Stimulated activated CD4-positive, alpha-beta T cell treated with anti-CD3 and anti-CD28 coated beads, Interleukin-12 subunit alpha, Interleukin-12 subunit beta, amount 100 ng/mL, for 4 hours (primary cell): ENCODE data around the gene NKAIN4.
"Not testable (repeated sequence)": the region's sequence is repeated elsewhere in the genome, so short reads cannot be mapped to it uniquely, and the experiment has no call there.

Experiments
- DNase-seq: peaks from one replicate; pipeline ENCODE4 v3.0.0-alpha.2; 2020

The NKAIN4 gene

DNA sequence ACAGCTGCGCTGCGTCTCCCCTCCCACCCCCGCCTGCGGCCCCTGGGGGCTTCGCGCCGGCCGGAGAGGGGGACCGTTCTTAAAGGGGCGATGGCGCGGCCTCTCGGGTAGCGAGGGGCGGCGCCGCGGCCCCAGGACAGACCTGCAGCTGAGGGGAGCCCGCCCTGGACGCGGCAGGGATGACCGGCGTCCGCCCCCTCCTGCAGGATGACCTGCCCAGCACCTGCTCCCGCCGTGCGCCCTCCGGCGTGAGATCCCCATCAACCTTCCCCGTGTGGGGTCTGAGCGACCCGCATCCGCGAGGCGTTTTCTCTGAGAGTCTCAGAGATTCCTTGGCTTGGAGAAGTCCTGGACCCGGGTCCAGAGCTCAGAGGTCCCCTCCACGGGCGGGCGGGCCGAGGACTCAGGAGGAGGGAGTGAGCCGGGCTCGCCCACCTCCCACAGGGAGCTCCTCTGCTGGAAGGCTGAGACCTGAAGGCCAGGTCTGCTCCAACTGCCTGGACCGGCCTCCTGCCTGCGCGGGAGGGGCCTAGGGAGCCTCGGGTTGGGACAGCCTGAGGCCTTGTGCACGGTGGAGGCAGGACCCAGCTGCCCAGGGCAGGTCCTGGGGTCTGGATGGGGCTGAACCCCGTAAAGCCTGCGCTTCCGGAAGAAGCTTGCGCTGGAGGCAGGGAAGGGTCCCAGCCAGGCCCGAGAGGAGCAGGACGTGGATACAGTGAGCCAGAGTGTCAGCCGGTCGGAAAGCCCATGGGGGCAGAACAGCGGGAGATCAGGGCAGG is 532 bp upstream of the NKAIN4 start:
- DNase-seq, result no peak

DNA sequence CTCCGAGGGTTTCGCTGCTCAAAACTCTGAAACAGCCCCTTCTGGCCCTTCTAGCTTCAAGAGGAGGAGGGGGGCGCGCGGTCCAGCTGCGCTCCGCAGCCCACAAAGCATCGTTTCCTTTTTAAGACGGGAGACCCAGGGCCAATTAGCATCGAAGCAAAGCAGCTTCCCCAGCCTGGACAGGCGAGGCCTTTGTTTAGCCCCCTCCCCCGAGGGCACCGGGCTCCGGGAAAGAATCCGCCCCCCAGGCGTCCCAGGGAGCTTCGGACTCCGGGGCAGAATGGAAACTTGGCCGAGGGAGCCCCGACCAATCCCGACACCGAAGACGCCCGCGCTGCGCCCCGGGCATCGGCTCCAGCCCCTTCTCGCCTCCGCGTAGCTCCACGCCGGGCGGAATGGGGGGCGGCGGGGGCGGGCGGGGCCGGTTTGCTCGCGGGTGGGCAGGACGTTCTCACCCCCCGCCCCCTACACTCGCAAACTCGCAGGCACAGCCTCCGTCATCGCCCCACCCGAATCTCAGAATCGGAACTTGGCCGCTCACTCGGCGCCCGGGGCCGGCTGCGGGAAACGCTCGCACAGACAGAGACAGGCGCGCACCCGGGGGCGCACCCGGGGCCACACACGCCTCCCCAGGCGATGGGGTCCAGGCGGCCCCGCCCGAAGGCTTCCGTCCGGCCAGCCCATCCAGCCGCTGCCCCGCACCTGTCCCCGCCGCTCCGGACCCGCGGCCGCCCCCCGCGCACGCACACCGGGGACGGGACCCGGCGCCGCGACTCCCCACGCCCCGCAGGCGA is 628 bp downstream of the NKAIN4 start:
- no peak for DNase-seq

DNA sequence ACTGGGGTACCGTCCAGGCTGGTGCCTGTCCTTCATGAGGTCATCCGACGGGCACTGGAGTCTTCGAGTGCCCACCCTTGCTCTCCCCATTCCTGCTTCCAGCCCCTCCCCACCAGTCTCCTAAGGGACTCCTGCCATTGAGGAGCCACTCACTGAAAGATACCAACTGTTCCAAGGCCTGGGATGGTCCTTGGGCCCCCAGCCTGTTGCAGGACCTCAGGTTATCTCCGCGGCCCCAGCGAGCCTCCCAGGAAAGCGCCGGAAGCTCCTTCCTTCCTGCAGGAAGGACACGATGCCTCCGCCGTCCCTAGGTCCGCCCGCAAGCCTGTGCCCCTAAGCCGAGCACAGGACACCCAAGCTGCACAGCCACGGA is 1.2 kb downstream of the NKAIN4 start:
- no peak for DNase-seq

DNA sequence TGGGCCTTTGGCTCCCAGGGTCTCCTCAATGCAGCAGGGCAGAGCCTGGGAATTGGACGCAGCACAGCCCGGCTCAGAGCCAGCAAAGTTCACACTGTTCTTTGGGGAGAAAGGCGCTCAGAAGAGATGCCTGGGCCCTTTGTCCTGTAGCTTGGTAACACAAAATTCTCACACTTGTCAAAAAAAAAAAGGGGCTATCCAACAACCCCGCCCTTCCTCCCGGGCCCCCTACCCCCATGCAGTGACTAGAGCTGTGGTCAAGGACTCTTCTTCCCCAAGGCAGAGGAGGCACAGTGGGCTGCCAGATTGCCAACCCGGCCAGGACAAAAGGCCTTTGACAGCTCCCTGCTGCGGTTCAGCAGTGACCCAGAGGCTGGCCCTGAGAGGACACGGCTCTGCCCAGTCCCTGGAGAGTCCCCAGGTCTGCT is 2.0 kb downstream of the NKAIN4 start:
- no peak for DNase-seq

DNA sequence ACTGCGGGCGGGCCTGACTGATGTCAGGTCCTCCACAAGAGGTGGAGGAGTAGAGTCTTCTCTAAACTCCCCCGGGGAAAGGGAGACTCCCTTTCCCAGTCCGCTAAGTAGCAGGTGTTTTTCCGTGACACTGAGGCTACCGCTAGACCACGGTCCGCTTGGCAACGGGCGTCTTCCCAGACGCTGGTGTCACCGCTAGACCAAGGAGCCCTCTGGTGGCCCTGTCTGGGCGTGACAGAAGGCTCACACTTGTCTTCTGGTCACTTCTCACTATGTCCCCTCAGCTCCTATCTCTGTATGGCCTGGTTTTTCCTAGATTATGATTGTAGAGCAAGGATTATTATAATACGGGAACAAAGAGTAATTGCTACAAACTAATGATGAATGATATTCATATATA is 2.9 kb downstream of the NKAIN4 start:
- DNase-seq, result not testable (repeated sequence)

DNA sequence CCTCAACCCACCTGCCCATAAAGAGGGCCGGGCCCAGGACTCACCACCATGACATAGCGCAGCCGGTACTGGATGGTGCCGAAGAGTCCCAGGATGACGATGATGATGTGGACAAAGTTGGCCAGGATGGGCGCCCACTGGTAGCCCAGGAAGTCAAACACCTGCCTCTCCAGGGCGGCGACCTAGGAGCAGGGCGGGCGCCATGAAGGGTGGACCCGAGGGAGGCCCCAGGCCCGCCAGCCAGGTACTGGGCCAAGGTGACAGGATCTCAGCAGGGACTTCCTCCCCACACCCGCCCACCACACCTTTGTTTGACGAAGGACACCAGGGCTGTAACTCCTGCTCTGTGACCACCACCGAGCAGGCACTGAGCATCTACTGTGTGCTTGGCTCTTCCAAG is 4.4 kb downstream of the NKAIN4 start:
- no peak for DNase-seq

DNA sequence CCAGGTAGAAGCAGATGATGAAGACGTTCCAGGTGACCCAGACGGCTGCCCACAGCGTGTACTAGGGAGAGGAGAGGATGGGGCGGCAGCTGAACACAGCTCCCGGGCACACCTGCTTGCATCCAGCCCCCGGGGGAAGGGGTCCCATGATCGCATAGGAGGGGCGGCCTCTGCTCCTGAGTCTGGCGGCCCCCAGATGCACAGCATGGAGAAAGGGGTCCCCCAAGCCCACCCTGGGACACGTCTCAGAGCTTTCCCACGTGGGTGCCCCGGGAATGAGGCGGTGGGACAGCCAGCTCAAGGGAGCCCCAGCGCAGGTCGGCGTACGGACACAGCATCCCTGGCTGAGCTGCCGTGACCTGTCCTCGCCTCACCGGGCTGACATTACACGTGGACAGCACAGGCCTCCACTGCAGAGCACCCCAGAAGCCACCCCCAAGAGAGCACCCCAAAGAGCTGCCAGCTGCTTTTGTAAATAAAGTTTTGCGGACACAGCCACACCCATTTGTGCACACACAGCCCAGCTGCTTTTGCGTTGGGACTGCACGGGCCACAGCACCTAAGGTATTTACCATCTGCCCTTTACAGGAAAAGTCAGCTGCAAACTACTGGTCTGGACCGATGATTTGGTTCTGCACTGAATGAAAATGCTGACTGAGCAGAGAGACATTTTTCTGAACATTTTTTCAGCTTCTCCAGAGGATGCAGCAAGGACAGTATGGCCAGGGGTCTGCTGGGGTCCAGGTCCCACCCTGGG is 5.2 kb downstream of the NKAIN4 start:
- no peak for DNase-seq

DNA sequence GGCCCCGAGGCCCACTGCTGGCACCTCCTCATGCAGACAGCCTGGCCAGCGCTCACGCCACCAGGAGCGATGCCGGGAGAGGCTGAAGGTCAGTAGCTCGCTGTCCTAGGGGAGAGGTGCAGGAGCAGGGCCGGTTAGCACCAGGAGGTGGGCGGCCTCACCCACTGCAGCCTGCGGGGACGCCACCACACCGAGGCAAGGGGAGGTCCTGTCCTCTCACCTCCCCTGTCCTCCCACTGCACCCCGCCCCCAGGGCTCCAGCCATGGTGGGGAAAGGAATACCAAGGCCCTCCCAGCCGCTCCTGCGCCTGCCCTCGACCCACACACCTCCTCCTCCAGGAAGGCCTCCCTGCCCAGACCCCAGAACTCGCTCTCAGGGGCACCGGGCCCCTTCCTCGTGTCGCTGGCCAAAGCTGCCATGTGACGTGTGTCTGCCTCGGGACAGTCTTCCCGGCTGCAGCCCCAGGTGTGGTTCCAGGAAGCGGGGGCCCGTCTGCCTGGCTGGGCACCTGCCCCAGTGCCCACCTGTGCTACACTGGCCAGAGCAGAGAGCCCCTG is 6.5 kb downstream of the NKAIN4 start:
- no peak for DNase-seq

DNA sequence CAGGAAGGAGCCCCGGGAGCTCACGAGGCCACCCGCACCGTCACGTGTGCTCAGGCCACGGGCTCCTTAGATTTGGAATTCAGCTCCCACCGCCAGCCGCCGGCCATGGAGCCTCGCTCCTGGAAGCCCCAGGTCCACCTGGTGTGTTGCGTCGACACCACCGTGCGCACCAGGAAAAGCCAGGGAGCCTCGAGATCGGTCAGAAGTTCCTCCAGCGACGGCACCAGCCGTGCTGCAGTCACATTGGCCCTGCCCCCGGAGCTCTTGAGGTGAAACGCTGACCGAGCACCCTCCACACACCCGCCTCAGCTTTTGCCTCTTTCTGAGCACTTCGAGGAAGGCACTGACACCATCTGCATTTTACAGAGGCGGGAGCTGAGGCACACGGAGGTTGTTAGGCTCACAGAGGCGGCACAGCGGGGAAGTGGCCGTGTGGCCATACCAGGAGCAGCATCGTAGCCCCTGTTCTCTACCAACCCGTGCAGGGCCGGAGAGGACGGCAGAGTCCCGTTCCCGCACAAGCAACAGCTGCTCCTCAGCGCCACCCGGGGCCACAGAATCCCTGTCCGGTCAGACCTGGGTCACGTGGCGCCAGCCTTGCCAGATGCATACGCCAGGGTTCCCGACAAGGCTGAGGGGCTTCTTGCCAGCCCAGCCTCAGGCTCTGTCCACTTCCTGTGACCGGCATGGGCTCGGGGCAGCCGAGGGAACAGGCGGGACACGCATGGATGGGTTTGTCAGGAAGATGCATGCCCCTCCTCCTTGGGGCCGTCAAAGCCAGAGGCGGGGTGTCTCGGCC is 7.6 kb downstream of the NKAIN4 start:
- no peak for DNase-seq

DNA sequence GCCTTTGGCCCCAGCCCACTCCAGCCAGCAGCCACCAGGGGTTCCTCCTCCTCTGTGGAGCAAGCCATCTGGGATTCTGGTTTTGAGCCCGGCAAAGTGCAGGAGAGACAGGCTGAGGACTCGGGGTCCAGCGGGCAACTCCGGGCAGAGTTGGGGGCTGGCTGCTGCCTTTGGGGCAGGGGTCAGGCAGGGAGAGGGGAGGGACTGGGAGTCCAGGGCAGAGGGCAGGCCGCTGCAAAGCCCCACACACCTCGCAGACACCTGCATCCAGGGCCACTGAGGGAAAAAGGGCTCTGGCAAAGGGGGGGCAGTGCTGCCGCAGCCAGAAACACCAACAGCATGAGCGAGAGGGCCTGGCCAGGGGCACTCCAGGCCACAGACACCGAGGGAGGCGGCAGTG is 9.8 kb downstream of the NKAIN4 start:
- DNase-seq, result no peak

DNA sequence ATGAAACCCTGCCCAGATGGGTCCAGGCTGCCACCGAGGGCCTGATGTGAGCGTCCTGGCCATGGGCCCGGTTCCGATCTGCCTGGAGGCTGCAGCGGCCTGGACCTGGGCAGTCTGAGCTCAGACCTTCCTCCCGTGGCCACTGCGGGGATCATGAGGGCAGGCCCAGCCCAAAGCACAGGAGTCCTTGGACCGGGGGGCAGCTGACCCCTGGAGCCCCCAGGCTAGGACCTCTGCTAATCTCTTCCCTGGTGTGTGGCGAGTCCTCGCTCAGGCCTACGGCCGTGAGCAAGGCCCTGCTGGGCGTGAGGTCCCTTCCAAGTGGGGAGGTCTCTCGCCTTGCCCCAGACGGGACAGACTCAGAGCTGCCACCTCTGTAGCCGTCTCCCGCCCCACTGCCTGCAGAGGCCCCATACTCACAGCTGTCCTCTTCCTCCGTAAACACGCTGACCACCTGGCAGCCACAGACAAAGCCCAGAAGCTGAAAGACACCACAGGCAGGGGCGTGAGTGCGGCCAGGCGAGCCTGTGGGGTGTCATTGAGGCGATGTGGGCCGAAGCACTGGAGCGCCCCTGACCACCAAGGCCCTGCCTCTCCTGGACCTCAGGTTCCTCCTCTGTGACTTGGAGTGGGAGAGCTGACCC is 10.5 kb downstream of the NKAIN4 start:
- DNase-seq, result no peak

DNA sequence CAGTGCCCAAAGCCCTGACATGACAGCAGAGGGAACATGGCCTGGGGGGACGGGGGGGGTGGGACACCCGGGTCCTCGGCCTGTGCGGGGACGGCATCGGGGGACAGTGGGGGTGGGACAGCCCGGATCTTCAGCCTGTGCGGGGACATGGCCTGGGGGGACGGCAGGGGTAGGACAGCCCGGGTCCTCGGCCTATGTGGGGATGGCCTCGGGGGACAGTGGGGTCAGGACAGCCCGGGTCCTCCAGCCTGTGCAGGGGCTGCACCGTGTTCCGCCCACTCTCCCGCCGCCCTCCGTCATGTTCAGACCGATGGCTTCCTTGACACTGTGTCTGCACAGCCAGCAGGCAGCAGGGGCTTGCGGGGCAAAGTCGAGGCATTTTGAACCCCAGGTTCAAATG is 11.5 kb downstream of the NKAIN4 start:
- DNase-seq, result no peak

DNA sequence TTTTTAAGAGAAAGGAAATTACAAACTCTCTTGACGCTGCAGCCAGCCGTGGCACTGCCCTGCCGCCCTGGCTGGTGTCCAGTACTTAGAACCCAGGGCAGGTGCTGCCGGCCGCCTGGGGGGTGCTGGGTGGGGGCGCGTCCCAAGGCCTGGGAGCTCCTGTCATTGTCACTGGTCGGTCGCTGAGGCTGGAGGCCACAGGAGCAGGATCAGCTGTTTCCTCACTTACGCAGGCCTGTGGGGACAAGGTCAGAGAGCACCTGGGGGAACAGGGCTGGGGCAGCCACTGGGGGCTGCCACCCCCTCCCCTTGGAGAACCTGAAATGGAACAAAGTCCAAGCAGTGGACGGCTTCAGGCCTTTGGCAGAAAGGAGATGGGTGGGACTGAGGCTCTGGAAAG is 13.0 kb downstream of the NKAIN4 start:
- DNase-seq, result no peak

DNA sequence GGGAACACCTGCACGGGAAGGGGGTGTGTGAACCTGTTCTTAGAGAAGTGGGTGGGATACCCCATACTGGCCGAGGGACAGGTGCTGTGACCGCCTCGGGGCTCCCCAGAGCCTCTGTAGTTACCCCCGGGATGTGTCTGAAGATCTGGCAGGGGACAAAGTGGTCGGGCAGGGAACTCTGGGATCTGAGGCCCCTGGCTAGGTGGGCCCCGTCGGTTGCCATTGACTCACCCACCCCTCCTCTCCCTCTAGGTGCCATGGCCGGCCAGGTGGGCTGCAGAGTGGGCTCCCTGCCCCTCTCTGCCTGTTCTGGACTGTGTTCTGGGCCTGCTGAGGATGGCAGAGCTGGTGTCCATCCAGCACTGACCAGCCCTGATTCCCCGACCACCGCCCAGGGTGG is 14.3 kb downstream of the NKAIN4 start:
- no peak for DNase-seq

DNA sequence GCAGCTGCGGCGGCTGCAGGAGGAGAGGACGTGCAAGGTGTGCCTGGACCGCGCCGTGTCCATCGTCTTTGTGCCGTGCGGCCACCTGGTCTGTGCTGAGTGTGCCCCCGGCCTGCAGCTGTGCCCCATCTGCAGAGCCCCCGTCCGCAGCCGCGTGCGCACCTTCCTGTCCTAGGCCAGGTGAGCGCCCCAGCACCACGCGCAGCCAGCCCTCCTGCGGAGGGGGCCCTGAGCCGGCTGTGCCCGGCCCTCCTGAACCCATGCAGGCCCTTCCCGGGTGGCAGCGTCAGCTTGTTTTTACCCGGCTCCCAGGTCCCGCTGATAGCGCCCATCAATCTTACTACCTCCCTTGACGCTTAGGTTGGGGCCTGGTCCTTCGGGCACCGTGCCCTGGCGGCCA is 14.8 kb downstream of the NKAIN4 start:
- no peak for DNase-seq

DNA sequence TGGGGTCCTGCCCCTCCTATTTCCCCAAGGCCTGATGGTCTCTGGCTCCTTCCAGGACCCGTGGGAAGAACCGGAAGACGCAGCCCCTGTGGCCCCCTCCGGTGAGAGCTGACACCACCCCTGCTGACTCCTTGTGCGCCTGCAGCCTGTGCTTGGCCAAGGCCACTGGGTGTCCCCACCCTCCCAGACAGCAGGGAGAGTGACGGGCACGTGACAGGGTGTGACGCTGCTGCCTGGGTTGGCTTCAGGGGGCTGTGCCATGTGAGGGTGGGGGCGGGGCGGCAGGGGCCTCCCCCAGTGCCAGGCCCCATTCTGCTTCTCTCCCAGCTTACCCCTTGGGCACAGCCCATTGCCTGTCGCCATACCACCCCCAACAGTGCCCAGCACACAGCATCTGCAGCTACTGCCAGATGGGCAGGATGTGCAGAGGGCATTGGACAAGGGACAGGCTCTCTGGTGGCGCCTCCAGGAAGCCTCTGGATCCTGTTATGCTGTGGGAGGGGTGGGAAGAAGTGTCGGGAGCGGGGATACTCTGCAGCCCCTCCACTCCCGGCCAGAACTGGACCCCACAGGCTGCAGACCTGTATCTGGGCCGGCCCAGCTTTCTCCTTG is 15.6 kb downstream of the NKAIN4 start:
- DNase-seq, result no peak

DNA sequence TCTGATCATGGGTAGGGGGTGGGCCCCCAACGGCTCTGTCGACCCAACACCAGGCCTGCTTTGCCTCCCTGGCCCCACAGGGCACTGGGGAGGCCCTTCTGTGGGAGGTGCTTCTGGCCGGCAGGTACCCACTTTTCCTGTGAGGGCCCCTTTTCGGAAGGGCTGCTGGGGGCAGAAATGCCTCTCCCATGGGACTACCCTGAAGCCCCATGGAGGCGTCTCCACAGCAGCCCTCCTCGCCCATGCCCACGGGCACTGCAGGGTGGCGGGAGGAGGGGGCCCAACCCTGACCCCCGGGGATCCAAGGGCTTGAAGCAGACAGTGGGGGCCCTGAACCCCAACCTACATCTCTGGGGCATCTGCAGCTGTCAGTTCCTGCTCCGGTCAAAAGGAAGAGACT is 16.2 kb downstream of the NKAIN4 start:
- no peak for DNase-seq

DNA sequence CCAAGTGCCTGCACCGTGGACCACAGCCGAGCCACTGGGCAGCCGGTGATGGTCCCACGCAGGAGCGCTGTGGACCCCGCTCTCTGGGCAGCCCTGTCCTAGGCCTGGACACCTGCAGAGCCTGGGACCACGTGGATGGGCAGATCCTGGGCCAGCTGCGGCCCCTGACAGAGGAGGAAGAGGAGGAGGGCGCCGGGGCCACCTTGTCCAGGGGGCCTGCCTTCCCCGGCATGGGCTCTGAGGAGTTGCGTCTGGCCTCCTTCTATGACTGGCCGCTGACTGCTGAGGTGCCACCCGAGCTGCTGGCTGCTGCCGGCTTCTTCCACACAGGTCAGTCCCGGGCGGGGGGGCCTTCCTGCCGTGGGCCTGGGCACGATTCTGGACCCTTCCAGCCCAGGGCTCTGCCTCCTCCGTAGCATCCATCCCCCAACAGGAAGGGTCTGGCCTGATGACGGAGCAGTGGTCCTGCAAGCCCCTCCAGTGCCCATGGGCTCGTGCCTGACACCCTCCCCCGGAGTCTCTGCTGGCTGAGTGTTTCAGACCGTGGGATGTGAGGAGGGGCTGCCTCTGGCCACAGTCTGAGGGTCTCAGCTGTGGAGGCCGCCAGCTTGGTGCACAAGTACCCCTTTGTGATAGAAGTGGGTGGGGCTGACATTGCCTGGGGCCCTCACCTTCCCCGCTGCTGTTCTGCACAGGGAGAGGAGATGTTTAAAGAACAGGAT is 18.0 kb downstream of the NKAIN4 start:
- DNase-seq, result no peak

DNA sequence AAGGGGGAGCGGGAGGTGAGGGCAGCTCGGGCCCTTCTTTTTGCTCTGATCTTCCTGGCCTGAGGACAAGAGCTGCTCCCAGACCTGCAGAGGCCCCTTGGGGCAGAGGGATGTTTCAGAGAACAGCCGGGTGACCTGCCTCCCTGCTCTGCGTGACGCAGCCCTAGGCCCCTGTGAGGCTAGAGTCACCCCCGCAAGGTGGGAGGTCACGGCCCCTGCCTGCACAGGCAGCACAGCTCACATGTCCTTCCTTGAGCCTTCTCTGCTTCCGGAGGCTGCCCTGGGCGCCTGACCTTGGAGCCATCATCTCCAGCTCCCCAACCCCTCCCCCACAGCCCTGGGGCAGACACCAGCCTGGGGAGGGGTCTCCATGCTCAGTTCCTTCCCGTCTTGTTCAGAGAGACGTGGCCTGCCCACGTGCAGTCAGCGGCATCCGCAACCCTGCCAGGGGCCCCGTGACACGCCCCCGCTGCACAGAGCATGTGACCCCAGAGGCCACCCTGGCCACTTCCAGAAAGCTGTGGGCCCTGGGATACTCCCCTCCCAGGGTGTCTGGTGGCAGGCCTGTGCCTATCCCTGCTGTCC is 18.8 kb downstream of the NKAIN4 start, which contains the start of gene BIRC7:
Gene BIRC7, plus strand, starts transcription at position 507 of the 585 bp plus-strand sequence. CDS start 192 bp downstream, outside the sequence.
- no peak for DNase-seq

DNA sequence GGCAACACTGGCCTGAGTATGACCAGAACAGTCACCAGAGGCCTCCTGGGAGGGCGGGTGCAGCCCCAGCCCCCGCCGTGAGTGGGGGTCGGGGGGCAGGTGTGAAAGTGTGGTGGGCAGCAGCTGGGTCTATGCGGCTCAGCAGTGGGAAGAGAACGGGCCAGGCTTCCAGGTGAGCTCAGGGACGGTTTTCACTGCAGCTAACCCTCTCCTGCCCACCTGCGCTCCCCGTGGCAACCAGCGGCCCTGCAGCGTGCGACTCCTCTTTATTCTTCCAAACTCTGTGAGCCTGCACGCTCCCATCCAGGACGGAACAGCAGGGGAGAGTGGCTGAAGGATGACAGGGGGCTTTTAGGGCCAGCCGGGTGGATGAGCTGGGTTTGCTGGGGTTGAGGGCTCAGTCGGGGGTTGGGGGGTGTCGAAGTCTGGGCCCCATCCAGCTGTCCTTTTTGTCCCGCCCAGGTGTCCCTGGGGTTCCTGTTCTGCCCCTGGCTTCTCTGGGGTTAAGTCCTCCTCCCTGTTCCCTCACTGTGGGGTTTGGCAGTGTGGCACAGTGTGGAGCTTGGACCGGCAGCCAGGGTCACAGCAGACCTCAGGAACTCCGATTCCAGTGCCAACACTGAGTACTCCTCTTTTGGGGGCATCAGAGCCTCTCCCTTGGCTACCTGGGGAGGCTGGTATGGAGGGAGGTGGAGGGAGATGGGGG is 19.4 kb downstream of the NKAIN4 start:
- DNase-seq, result no peak
